HG03378 (cell line): ENCODE measurements around the gene BICD2.
"Not testable (repeated sequence)": the region's sequence is repeated elsewhere in the genome, so short reads cannot be mapped to it uniquely, and the experiment has no call there.

Experiments
- ATAC-seq: cut with Tn5 transposase; IDR thresholded peaks from one replicate; pipeline ENCODE4 v1.9.1; 2021; ENCODE audit warnings: mild to moderate bottlenecking, moderate library complexity; ENCODE audit not compliant: unreplicated experiment

The BICD2 gene

DNA sequence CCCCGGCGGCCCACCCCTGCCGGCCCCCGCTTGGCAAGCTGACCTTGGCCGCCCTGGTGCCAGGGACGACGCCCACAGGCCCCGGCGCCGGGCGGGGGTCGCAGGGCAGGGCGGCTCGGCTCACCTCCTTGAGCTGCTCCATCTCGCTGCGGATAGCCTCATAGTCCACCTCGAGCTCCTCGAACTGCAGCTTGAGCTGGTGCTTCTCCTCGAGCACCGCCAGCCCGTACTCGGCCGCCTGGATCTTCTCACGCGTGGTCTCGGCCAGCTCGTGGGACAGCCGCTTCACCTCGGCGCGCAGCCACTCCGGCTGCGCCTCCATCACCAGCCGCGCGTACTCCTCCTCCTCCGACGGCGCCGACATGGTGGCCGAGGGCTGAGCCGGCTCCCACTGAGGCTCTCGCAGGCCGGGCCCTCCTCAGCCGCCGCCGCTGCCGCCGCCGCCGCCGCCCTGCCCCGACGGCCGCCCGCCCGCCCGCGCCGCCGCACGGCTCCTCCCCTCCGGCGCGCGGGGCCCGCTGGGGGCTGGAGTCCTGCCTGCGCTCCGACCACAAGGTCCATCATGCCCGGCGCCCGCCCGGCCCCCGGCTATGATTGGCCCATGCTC lies at the start of gene BICD2:
Gene BICD2, minus strand, starts transcription at position 453 of the 607 bp plus-strand sequence. Its CDS starts 89 bp downstream, at position 364.
- no peak for ATAC-seq

DNA sequence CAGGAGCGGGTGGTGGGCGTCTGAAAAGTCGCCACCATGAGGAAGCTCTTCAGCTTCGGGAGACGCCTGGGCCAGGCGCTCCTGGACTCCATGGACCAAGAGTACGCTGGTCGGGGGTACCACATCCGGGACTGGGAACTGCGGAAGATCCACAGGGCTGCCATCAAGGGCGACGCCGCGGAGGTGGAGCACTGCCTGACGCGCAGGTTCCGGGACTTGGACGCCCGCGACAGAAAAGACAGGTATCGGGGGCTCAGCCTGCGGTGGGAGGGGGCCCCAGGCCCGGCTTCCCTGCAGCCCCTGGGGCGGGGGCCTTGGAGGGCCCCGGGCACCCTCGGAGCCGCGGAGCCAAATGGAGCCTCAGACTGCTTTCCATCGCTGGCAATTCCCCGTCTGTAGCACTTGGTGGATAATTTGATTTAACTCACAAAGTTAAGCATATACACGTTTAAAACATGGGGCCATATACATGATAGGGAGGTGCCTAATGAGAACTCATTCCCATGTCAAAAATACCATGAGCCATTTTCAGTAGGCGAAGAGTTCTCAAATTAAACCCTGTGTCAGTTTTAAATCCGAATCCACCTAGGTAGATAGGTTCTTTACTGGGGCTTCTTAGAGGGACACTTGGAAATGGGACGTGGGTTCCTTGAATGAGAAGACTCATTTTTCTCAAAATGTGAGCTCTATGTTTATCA lies 45.1 kb upstream of the BICD2 start:
- not testable (repeated sequence) for ATAC-seq

DNA sequence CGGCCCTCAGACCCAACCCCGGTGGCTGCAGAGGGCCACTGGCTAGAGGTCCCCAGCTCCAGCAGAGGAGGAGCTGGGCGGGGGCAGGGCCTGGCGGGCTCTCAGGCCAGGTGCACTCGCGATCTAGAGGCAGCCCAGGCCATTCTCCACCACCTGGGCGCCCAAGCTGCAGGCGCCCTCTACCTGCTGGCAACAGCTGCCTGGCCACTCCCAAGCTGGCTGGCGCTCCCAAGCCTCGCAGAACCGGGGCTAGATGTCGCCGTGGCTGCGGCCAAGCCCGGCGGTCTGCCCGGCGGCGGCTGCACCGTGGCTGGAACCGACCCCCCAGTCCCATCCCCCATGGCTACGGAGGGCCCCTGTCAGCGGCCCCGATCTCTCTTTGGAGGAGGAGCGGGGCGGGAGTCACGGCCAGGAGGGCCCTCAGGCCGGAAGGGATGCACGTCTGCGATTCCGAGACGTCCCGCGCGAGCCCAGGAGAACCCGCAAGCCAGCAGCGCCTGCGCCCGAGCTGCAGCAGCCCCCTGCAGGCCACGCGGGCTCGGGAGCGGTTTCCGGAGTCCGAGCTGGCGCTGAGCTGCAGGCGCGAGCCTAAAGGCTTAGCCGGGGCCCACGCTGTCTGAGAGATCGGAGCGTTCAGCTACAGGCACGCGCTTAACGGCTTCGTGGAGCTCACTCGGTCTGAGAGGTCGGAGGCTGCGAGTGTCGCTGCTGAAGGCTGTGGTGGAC lies 44.3 kb upstream of the BICD2 start:
- no peak for ATAC-seq

DNA sequence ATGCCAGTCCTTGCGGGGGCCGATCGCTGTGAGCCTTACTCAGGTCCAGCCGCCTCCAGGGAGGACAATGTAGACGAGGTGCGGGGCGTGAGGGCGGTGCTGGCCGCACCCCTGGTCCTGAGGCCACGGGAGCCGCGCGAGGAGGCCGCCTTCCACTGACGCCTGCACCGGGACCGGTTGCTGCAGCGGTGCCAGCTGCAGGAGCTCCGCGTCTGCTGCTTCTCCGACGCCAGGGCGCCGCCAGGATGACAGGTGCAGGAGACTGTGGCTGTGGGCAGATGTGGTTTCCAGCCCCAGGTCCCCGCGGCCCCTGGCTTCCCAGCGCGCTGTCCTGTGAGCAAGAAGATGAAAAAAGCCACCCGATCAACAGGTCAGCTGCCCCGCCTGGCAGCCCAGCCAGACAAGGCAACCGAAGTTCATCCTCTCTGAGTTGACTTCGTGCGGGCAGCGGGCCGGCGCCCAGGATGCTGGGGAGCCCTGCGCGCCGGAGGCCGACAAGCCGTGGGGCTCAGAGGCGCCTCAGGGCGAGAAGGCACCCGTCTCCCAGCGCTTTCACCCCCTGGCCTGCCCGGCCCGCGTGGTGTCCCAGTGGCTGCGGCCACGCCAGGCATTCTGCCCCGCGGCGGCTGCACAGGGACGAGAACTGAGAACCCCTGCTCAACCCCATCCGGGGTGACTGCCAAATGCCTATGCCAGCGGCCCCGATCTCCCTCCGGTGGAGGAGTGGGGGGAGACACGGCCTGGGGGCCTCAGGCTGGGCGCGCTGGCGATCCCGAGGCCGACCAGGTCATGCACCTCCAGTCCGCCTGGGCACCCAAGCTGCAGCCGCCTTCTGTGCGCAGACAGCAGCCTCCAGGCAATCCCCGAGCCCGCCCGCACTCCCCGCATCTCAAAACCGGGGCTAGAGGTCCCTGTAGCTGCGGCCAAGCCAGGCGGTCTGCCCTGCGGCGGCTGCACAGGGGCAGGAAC lies 43.4 kb upstream of the BICD2 start:
- ATAC-seq: no peak

DNA sequence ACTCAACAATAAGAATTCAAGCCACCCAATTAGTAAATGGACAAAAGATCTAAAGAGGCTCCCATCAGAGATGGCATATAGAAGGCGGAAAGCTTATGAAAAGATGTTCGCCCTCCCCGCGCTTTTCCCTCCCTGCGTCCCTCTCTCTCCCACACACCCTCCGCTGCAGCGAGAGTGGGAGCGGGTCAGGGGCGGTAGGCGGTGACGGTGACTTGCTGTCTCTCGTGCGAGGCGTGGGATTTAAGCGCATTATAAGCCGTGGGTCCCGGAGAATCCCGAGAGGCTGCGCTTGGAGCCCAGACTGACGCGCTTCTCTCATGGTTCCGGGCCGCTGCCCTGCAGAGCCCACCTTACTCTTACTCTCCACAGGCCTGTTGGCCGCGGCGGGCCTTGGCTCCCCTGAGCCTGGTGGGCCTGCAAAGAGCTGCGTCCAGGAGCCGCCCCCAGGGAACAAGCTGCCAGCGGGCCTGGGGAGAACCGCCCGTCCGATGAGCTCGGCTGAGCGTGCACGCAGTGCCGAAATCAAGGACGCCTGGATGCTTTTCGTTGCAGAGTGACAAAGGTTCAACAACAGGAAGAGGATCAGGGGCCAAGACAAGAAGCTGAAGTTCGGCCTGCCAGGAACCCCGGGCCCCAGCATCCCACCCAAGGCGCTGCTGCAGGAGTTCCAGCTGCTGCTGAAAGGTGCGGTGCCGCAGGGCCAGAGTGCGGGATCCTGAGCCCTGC lies 42.6 kb upstream of the BICD2 start:
- no peak for ATAC-seq

DNA sequence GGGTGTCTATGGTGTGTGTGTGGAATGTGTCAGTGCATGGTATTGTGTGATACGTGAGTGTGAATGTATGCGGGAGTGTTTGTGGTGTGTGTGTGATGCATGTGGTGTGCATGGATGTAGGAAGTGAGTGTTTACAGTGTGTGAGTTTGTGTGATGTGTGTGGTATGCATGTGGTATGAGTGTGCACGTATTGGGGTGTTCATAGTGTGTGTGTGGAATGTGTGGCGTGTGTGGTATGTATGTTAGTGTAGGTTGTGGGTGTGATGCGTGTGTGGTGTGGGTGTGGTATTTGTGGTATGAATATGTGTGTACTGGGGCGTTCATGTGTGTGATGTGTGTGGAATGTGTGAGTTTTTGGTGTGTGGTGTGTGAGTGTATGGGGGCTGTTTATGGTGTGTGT lies 40.1 kb upstream of the BICD2 start:
- no peak for ATAC-seq

DNA sequence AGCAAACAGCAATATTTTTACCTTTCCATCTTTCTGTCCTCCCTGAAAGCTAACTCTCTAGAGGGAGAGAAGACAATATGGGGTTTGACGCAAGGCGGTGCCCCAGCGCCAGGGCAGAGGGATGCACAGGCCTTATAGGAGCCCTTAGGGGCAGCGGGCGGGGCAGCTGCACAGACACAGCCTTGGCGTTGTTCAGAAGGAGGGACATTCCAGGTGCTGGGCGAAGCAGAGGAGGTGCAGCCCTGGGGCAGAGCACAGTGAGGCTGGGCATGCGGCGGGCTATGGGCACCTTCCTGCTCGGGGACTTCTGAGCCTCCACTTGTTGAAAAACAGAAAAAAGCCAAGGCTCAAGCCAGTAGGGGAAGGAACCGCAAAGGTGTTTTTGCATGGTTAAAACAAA lies 33.7 kb upstream of the BICD2 start:
- no peak for ATAC-seq

DNA sequence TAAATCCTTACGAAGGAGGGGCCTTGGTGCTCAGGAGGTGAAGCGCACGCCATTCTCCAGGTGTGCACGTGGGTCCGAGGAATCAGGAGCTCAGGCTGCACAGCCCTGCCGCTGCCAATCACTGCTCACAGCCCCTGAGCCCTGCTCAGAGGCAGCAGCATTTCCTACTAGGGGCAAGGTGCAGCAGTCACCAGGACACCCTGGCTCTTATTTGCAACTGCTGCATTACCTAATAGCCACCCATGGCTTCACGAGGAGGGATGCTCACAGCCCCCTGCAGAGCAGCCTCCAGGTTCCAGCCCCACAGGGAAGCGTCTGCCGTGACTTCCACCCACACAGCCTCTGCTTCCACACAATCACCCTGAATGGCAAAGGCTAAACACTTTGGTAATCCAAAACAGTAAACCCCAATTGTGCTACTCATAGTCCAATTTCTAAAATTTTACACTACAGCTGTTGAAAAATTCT lies 31.7 kb upstream of the BICD2 start:
- not testable (repeated sequence) for ATAC-seq

DNA sequence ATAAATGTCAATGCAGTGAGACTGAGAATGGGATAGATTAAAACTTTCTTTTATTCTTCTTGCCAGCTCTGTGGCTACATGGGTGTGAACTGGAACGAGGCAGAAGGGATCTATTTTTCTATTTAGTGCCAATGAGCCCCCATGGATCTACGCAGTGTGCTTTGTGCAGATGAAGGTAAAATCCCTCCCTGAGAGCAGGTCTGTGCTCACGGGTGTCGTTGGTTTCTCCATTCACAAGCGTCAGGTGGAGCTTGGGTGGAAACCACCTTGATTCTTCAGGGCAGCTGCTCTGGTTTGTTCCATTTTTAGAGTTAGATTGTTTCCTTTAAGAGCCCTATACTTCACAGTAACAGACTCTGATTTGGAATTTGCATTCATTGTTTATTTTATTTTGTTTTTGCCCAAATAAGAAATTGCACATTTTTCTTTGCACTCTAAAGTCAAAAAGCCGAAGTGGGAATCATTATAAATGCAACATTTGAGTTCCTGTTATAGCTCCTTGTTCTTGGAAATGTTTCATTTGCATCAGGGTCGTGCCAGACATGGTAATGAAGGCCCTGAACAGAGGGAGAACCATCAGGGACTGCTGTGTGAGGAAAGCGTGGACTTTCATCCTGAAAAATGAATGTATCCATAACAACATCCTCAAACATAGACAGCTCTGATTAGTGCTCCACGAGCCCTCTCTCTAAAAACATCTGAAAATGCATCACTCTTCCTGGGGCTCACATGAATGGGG lies 31.1 kb upstream of the BICD2 start:
- ATAC-seq: no peak

DNA sequence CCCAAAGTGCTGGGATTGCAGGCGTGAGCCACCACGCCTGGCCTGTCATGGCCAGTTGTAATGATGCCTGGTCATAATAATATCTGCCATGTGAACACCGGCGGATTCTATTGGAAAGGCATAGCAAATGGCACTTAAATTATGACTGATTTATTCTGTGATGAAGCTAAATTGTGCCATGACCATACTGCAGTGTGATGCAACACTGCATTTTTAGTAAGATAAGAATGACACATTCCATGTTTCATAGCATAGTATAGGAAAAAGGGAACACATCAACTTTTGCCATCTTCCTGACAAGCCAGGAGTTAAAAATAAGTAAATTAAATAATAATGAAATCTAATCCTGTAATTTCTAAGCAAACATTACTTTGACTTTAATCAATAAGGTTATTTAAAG lies 30.4 kb upstream of the BICD2 start:
- no peak for ATAC-seq

DNA sequence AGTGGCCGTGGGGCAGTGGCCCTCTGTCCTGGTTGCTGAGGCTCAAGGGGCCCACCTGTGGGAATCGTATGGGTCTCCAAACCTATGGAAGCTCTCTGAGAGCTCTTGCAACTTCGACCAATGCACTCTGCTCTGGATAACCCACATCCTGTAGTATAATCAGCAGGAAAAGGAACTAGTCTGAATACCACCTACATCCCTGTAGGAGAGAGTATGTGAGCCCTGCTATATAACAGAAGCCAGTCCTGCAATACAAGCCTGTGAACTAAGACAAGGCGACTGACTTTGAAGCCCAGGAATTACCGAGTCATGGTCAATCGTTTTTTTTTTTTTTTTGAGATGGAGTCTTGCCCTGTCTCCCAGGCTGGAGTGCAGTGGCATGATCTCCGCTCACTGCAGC lies 29.8 kb upstream of the BICD2 start:
- no peak for ATAC-seq

DNA sequence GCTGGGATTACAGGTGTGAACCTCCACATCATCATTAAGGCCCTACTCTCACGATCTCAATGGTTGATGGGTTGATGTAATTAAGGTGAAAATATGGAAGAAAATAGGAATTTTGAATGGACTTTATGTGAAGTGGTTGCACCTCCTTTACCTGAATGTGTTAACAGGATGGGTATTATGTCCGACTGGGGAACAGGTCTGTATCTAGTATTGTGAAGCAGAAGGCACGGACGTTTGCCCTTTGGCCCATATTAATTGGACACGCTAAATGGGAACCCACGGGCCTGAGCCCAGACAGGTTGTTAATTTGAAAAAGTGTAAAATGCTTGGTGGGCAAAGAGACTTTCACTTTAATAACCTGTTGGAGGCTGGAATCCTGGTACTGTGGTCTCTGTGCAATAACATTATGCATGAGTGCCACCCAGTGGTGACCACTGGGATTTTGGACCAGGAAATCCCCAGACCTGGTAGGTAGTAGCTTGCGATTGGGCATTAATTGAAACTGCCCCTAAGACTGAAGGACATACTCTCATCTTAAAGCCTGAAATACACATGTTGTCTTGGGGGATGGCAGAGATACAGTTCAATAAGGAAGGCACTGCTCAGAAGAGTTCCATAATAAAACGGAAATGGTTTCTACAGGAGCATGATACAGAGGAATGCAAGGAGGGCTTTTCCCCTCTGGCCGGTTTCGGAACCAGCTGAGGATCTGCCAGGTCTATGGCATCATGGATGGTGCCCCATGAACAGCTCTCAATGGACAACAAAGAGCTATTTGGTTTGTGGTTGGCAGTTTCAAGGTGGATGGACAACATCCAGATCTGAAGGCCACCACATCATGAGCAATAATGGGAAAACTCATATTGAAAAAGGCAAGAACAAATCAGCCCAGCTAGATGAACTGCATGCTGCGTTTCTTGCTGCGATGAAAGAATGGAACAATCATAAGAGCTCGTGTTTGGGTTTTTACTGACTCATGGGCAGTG lies 26.2 kb upstream of the BICD2 start:
- ATAC-seq: no peak

DNA sequence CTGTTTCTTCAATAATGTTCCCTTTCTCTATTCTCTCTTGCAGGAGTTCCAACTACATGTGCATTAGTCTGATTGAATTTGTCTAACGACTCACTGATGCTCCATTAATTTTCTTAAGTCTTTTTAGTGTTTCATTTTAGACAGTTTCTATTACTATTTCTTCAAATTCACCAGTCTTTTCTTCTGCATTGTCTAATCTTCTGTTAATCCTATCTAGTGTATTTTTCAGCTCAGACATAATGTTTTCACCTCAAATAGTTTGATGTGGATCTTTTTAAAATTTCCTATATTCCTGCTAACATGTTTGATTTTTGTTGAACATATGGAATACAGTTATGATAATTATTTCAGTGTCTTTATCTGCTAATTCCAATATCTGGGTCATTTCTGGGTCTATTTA lies 21.7 kb upstream of the BICD2 start:
- no peak for ATAC-seq

DNA sequence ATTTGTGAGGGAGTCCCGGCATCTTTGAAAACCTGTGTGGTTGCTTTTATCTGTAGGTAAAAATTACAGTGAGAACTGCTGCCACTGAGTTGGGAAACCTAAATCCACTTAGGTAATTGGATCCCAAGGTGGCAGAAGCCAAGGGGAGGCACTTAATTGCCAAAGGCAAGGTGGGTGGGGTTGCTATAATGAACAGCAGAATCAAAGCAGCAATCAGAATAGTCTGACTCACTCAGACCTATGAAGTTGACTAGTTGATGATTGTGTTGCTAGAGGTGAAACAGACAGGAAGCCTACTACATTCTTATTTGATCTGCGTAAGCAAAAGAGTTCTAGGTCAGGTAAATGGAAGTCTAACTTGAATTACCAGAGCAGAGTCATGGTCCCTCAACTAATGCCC lies 17.3 kb upstream of the BICD2 start:
- ATAC-seq: no peak

DNA sequence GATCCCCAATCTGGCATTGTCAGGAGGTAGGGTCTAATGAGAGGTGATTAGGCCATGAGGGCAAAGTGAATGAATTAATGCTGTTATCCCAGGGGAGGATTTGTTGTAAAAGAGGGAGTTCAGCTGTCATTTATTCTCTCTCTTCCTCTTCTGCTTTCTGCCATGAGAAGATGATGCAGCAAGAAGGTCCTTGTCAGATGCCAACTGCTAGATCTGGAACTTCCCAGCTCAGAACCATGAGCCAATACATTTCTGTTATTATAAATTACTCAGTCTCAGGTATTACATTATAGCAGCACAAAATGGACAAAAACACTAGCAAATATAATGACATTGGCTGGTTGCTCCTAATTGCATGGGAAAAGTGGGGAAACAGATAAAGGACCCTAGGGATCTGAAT lies 15.6 kb upstream of the BICD2 start:
- ATAC-seq: no peak

DNA sequence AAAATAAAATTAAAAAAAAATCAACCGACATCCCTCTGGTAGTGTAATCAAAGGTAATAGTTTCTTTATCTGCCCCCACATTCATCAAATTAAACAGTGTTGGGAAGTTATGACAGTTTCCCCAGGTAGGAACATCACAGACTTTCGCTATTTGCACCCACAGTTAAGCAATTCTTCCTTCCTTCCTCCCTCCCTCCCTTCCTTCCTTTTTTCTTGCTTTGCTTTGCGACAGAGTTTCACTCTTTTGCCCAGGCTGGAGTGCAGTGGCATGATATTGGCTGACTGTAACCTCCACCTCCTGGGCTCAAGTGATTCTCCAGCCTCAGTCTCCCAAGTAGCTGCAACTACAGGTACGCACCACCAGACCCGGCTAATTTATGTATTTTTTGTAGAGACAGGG lies 10.8 kb upstream of the BICD2 start:
- ATAC-seq: no peak

DNA sequence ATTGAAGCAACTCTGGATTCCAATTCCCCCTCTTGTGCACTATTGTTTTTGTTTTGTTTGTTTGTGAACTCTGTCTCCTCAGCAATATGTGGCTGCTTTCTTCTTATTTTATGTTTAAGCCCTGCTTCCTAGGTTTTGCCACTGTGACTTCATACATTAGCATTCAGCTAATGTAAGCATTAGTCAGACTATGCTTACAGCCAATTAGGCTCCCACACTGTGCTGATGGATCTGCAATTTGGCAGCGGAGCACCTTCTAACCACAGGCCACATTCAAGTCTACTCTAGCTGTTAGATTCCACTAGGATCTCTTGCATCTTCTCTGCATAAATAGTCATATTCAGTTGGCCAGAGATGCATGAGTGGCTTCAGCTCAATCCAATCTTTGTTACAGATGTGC lies 9.6 kb upstream of the BICD2 start:
- ATAC-seq: no peak

DNA sequence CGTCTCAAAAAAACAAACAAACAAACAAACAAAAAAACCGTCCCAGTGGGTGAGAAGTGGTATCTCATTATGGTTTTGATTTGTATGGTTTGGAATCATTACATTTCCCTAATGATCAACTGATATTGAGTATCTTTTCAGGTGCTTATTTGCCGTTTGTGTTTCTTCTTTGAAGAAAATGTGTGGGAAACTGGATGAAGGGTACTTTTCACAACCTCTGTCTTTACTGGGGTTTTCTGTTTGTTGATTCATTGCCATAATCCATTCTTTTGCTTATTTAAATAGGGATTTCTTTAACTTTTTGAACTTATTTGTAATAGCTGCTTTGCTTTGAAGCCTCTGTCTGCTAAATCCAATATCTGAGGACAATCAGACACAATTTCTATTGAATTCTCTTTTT lies 9.2 kb upstream of the BICD2 start:
- no peak for ATAC-seq
